ENCODE results near the gene ACSF2.
"Not testable (repeated sequence)": the region's sequence is repeated elsewhere in the genome, so short reads cannot be mapped to it uniquely, and the experiment has no call there.

Gene ACSF2

GRCh38 chr17:50412188-50412732, 13.8 kb upstream of the ACSF2 start:
- DNase-seq, result no peak

GRCh38 chr17:50414808-50415207, 11.2 kb upstream of the ACSF2 start:
- no peak for DNase-seq

GRCh38 chr17:50419577-50419976, 6.4 kb upstream of the ACSF2 start:
- DNase-seq, result not testable (repeated sequence)

- no peak for DNase-seq
Observed at GRCh38 chr17:50420419-50421112, 5.5 kb upstream of the ACSF2 start.

- DNase-seq, result no peak
Observed at GRCh38 chr17:50421308-50422051, 4.5 kb upstream of the ACSF2 start.

GRCh38 chr17:50422738-50423137, 3.3 kb upstream of the ACSF2 start:
- no peak for DNase-seq

- DNase-seq, result no peak
Observed at GRCh38 chr17:50423553-50424159, 2.4 kb upstream of the ACSF2 start.

- DNase-seq, result no peak
Observed at GRCh38 chr17:50424246-50424995, 1.6 kb upstream of the ACSF2 start.

GRCh38 chr17:50424996-50425681, 879 bp upstream of the ACSF2 start:
- DNase-seq, result no peak

- no peak for DNase-seq
Observed at GRCh38 chr17:50426472-50426782, 409 bp downstream of the ACSF2 start.

- DNase-seq, result no peak
Observed at GRCh38 chr17:50426814-50427787, 1.1 kb downstream of the ACSF2 start.

GRCh38 chr17:50428126-50428525, 2.1 kb downstream of the ACSF2 start:
- not testable (repeated sequence) for DNase-seq

- DNase-seq, result no peak
Observed at GRCh38 chr17:50428831-50429424, 2.9 kb downstream of the ACSF2 start.

- DNase-seq, result no peak
Observed at GRCh38 chr17:50429793-50430192, 3.8 kb downstream of the ACSF2 start.

- no peak for DNase-seq
Observed at GRCh38 chr17:50430821-50431618, 5.0 kb downstream of the ACSF2 start.

- DNase-seq, result no peak
Observed at GRCh38 chr17:50432125-50432762, 6.2 kb downstream of the ACSF2 start.

GRCh38 chr17:50437409-50437808, 11.4 kb downstream of the ACSF2 start:
- DNase-seq, result no peak

GRCh38 chr17:50439008-50439407, 13.0 kb downstream of the ACSF2 start:
- no peak for DNase-seq

- DNase-seq, result no peak
Observed at GRCh38 chr17:50440172-50440837, 14.3 kb downstream of the ACSF2 start.

All from activated CD8-positive, alpha-beta memory T cell treated with anti-CD3 and anti-CD28 coated beads, Interleukin-2, amount 50 U/mL, for 4 hours (primary cell).